HG03159 (cell line): ENCODE data around the gene TRIM43.
"Not testable (repeated sequence)": the region's sequence is repeated elsewhere in the genome, so short reads cannot be mapped to it uniquely, and the experiment has no call there.

Experiments
- ATAC-seq: cut with Tn5 transposase; IDR thresholded peaks from one replicate; pipeline ENCODE4 v1.9.1; 2021; ENCODE audit warnings: mild to moderate bottlenecking, moderate library complexity; ENCODE audit not compliant: unreplicated experiment

The TRIM43 gene

DNA sequence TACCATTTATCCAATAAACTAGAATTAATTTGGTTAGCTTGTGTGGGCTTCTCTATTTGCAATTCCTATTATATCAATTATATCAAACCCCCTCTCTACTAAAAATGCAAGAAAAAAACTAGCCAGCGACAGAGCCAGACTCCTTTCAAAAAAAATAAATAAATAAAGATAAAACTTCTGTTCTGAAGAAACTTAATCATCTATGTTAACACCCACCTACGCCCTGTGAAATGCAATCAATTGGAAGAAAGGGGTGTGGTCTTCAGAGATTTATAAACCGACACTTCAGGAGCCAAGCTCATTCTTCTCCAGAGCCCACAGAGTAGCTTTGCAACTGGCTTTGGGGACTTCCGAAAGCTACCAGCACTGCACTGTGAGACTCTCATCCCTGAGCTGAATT is at the start of gene TRIM43:
TRIM43 (plus strand) TSS at position 301 of the 400 bp plus-strand sequence. CDS start 2,023 bp downstream, outside the sequence.
- not testable (repeated sequence) for ATAC-seq

DNA sequence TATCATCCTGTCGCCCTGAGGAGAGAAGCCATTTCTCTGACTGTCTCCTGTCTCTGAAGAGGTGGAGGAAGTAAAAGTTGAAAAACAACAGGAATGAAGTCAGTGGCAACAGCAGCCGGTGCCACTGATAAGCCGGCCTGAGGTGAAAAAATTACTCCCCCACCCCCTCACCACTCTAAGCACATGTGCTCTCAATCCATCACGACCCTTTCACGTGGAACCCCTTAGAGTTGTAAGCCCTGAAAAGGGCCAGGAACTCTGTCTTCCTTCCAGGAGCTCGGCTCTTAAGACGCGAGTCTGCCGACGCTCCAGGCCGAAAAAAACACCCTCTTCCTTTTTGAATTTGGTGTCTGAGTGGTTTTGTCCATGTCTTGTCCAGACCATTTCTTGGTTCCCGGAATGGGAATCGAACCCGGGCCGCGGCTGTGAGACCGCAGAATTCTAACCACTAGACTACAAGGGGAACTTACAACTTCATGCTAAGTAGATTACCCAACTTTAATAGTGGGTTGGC is 40.7 kb upstream of the TRIM43 start:
- ATAC-seq: no peak

DNA sequence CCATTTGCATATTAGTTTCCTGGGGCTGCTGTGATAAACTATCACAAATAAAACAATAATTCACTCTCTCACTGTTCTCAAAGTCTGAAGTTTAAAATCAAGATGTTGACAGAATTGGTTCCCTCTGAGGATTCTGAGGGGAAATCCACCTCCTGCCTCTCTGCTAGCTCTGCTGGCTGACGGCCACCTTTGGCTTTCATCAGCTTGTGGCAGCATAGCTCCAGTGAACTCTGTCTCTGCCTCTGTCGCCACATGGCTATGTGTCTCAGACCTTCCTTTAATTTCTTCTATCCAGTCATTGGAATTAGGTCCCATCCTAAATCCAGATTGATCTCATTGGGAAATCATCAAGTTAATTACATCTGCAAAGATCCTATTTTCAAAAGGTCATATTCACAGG is 38.9 kb upstream of the TRIM43 start:
- ATAC-seq: no peak

DNA sequence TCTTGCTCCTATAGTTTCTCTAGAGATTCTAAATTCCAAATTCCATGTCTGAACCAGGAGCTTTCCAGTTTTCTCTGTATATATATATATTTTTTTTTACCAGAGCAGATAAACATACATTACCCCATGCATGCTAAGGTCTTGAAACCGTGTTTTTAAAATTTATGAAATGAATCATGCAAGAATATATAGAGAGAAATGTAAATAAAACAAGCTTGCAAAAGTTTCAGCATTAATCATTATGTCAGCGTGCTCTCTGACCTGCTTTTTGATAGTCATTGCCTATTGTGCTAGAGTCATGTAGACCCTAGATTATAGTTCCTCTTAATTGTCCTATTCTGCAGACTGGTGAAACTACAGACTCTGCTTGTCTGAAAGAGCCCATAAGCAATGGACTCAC is 22.6 kb upstream of the TRIM43 start:
- no peak for ATAC-seq

DNA sequence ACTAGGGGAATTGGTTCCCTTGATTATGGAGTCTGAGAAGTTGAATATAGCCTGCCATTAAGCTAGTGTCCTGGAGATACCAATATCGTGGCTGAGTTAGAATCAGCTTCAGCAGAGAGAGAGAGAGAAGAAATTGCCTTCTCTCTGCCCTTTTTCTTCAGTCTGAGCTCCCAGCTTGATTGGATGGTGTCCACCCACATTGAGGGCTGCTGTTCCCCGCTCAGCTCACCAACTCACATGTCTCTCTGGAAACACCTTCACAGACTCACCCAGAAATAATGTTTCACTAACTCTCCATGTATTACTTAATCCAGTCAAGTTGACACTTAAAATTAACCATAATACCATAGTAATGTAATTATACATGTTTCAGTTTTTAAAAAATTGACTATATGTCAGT is 17.9 kb upstream of the TRIM43 start:
- no peak for ATAC-seq

DNA sequence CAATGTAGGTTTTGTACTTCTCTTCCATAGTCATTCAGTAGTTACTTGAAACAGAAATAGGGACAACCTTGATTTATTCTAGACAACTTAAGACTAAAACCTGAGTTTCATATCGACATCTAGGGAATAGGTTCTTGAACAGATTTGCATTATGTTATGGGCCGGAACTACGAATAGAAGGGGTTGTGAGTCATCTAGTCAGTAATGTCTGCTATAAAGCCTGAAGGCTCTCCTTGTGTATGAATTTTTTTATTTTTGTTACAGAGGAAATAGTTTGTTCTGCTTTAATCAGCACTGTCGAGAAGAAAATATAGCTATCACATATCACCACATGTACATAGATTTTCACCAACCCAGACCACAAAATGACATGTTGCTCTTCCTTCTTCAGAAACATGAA is 17.3 kb upstream of the TRIM43 start:
- ATAC-seq: no peak

DNA sequence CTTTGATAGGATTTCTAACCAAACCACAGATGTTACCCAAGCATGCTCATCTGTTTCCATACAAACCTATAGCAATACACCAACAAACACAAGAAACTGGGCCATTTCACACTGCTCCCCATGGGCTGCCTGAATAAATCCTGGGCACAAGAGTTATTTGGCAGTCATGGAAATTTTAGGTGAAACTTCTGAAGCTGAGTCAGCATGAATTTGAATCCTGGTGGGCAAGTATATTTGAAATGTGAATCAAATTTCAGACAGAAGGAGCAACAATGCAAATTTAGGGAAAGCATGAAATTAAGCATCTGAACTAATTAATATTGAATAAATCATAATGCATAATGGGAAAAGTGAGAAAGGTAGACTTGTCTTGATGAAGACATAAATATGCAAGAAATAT is 15.9 kb upstream of the TRIM43 start:
- ATAC-seq: no peak

DNA sequence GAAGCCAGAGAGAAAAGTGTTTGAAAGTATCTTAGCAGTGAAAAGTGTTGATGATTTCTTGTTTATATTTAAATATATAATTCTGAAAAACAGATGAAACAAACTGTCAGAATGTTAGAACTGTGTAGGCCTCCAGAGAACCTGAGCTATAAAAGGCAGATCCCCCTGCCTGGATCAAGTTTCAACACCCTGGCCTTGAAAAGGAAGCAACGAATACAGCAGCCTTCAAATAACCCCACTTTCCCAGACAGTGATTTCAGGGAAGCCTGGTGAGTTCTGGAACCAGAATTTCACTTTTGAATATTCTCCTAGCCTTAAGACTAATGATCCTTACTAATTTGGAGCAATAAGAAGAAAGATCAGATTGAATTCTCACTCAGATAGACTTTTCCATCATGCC is 13.3 kb upstream of the TRIM43 start:
- no peak for ATAC-seq

DNA sequence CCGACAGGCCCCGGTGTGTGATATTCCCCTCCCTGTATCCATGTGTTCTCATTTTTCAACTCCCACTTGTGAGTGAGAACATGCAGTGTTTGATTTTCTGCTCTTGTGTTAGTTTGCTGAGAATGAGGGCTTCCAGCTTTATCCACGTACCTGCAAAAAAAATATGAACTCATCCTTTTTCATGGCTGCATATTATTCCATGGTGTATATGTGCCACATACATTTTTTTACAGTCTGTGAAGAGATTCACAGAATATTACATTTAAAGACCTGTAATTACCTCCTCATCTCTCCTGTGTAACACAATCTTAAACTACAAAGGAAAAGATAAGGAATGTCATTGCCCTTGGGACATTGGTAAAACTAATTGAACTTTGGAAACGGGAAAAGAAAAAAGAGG is 8.3 kb upstream of the TRIM43 start:
- ATAC-seq: not testable (repeated sequence)

DNA sequence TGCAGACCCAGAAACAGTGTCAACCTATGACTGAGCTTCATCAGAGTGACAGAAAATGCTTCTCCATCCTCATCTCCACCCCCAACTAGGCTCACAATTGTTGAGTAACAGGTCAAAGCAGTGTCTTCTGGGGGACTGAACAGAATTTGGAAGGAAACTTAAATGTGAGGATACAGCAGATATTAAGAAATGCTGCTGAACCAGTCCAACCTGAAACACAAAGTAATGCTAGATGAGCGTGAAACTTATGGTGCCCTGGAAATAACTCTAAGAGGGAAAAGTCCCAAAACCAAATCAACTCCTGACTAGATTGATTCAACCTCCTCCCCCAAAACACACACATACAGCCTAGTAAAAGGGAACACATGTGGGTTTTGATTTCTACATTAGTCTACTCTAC is 7.5 kb upstream of the TRIM43 start:
- not testable (repeated sequence) for ATAC-seq

DNA sequence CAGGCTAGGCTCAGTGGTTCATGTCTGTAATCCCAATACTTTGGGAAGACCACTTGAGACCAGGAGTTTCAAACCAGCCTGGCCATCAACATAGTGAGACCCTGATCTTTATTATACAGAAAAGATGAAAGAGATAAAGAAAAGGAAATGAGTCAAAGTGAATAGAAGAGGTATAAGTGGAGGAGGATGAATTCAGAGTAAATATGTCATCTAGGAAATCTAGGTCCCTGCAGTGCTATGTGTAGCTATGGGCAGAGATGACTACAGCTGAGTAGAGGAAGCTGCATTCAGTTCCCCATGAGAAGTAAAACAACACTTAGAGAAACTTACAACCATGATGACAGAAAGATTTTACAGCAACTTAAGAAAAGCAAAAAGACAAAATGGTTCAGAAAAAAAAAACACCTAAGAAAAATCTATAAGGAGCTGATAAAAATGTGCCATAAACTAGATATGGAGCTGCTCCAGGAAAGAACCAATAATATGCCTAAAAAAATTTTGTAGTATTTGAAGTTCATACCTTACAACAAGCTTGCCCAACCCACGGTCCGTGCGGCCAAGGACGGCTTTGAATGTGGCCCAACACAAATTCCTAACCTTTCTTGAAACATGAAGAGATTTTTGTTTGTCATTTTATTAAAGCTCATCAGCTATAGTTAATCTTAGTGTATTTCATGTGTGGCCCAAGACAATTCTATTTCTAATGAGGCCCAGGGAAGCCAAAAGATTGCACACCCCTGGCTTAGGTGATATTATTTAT is 1.8 kb upstream of the TRIM43 start:
- not testable (repeated sequence) for ATAC-seq

DNA sequence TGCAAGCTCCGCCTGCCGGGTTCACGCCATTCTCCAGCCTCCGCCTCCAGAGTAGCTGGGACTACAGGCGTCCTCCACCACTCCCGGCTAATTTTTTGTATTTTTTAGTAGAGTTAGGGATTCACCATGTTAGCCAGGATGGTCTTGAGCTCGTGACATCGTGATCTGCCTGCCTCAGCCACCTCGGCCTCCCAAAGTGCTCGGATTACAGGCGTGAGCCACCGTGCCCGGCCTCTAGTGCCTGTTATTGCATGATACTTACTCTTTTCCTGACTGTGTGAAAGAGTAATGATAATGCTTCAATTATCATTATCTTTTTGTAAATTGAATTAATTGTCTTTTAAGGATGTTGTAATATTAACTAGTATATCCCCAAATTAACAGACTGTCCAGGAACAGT is 1.2 kb downstream of the TRIM43 start:
- not testable (repeated sequence) for ATAC-seq

DNA sequence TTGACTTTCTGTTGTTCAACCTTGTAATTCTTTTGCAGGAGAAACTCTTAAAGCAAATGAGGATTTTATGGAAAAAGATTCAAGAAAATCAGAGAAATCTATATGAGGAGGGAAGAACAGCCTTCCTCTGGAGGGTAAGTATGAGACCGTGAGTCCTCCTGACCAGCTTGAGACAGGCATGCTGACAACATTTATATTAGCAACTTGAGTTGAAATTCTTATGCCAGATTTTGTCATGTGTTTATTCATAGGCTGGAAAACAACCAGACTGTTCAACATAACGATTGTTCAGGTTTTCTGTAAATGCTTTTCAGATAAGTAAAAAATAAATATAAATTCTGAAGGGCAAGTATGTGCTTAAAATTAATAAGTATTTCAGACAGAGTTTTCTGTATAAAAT is 3.2 kb downstream of the TRIM43 start:
- not testable (repeated sequence) for ATAC-seq

DNA sequence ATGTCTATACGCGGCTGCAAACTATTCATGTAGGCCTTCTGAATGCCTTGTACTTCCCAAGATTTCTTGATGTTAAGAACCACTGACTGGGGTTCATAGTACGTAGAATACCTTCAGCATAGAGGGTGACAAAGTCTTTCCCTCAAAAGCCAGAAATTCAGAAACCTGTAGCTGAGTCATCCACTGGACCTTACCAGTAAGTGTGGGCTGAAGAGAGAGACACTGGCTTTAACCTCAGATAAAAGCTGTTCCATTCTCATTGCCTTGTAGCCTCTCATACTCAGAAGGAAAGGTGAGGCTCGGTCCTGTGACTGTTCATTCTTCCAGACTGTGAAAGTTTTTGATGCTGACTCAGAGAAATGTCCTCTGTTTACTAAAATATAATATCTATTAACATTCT is 9.5 kb downstream of the TRIM43 start:
- not testable (repeated sequence) for ATAC-seq

DNA sequence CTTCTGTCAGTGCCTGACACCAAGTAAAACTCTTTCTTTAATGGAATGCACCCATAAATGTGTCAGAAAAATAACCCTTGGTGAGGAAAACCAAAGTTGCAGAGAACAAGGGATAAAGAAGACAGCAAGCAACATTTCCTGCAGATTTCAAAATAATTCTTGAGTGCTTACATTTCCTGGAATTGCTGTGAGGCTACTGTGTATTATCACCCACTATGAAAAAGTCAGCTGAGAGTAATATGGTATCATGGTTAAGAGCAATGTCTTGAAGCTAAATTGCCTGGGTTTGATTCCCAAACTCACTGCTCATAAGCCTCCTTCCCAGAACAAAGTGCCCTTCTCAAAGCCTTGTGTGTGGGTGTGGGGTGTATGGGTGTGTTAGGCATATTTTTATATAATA is 10.3 kb downstream of the TRIM43 start:
- ATAC-seq: not testable (repeated sequence)

DNA sequence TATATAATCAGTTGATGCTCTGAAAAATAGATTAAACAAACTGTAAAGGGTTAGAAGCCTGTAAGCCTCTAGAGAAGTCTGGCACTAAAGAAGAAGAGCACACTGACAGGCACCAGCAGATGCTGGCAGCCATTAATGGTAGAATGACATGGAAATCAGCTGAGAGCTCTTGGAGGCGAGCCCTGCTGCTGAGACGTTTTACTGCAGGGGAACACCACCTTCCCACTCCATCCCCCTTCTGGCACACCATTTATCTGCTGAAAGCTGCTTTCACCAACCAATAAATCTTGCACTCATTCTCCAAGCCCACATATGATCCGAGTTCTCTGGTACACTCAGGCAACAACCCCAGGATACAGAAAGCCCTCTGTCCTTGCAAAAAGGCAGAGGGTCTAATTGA is 16.6 kb downstream of the TRIM43 start:
- ATAC-seq: not testable (repeated sequence)

DNA sequence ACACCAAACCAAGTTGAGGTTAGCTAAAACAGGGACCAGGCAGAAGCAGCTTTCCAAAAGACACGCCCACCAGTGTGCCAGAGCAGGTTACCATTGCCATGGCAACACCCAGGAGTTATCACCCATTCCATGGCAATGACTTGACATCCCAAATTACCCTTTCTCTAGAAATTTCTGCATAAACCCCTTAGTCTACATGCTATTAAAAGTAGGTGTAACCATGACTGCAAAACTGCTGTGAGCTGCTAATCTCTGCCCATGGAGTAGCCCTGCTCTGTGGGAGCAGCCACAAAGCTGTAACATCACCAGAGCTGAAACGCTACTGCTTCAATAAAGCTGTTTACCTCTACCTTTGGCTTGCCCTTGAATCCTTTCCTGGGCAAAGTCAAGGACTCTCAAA is 18.0 kb downstream of the TRIM43 start:
- ATAC-seq: not testable (repeated sequence)

DNA sequence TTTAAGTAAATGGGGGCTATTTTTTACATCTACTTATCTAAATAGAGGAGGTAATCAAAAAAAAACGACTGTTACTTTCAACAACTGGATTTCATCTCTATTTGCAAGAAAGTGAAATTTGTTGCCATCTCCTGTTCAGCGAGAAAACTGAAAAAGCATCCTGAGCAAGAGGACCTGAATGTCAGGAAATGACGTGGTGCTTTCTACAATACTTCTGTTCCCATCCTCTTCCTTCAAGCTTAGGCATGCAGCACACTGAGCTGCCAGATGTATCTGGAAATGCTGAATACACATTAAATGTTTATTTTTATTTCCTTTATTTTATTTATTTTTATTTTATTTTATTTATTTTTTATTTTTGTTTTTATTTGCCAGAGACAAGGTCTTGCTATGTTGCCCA is 21.2 kb downstream of the TRIM43 start:
- not testable (repeated sequence) for ATAC-seq

DNA sequence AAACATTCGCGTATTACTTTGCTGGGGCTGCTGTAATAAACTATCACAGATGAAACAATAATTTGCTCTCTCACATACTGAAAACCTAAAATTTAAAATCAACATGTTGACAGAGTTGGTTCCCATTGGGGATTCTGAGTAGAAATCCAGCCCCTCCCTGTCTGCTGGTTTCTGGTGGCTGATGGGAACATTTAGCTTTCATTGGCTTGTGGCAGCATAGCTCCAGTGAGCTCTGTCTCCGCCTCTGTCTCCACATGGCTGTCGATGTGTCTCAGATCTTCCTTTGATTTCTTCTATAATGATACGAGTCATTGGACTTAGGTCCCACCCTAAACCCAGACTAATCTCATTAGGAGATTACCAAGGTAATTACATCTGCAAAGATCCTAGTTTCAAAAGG is 30.9 kb downstream of the TRIM43 start:
- ATAC-seq: not testable (repeated sequence)

DNA sequence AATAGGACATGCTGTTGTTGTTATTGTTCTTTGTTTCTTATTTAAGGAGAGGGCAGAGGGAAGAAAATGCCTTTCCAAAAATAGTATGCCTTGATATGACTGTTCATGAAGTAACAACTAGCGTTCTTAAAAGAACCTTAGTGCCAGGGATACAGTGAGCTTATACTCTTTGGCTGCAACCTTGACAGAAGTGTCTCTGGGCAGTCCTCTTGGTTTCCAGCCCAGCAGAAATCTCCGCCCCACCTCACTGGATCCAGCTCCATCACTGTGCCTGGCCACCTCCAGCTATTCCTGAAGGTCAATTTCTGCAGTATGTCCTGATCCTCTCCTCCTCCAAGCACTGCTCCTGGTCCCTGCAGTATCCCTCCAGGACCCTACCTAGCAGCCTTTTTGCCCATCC is 39.2 kb downstream of the TRIM43 start:
- not testable (repeated sequence) for ATAC-seq

DNA sequence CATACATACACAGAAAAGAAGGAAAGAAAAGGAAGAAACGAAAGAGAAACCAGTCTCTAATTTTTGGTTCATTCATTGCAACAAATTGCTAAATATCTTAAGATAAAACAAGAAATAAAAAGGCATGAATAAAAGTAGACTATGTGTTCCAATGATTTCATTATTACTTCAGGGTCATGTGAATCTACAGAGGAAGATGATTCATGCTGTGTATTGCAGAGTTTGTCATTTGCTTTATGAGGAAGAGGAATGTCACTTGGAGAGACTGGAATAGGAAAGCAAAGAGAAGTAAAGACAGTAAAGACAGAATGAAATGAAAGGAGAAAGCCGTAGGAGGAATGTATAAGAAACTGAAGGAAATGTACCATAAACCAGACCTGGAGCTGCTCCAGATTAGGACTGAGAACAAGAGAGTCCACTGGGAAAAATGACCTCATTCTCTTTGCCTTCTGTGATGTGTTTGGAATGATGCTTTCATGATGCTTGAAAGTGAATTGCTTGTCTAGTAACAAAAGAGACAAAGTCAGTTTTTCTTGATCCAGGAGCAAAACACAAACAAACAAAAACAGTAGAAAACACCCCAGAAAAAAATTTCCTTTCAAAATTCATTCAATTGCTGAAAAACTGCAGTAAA is 41.9 kb downstream of the TRIM43 start:
- not testable (repeated sequence) for ATAC-seq
